Activated CD4-positive, alpha-beta T cell treated with anti-CD3 and anti-CD28 coated beads, Interleukin-2, amount 10 ng/mL, durations not matched to agents 7 days and 5 days (primary cell): ENCODE measurements around the gene SPN. TPM values are rescaled to one million over a fixed set of nuclear protein-coding genes. Genes with fewer than 3 reads are reported as not detected.
A peak's percentile ranks its signal among the peaks of the same experiment; 100 is the strongest.
"Not testable (repeated sequence)": the region's sequence is repeated elsewhere in the genome, so short reads cannot be mapped to it uniquely, and the experiment has no call there.

Experiments used
- CTCF ChIA-PET: fragments of 350-600 bp; sonication (Branson Sonifier 250); formaldehyde crosslinking; loops from one replicate; lab custom pipeline; 2021; ENCODE audit warnings: antibody characterized with exemption; lab: Charles Lee
- POLR2A ChIA-PET: fragments of 350-600 bp; sonication (Branson Sonifier 250); formaldehyde crosslinking; loops from one replicate; lab custom pipeline; 2021; ENCODE audit warnings: antibody characterized with exemption; lab: Charles Lee
- DNase-seq: peaks from one replicate; pipeline ENCODE4 v3.0.0-alpha.2; 2020
- H3K27ac Mint-ChIP-seq: one replicate; pipeline ENCODE4 v1.8.0; 2021; ENCODE audit warnings: mild to moderate bottlenecking, moderate library complexity, mixed read lengths
- H3K27me3 Mint-ChIP-seq: one replicate; pipeline ENCODE4 v1.8.0; 2021; ENCODE audit warnings: mixed read lengths
- H3K36me3 Mint-ChIP-seq: one replicate; pipeline ENCODE4 v1.8.0; 2021; ENCODE audit warnings: low read depth, mixed read lengths
- H3K4me1 Mint-ChIP-seq: one replicate; pipeline ENCODE4 v1.8.0; 2021; ENCODE audit warnings: mixed read lengths
- H3K4me3 Mint-ChIP-seq: one replicate; pipeline ENCODE4 v1.8.0; 2021; ENCODE audit warnings: mild to moderate bottlenecking, moderate library complexity, mixed read lengths
- H3K9me3 Mint-ChIP-seq: one replicate; pipeline ENCODE4 v1.8.0; 2021; ENCODE audit warnings: mixed read lengths
- total RNA-seq, 2 experiments: library from RNA; stranded (reverse); gene quantifications; one replicate each; pipeline ENCODE4 v1.2.3, GENCODE V29; 2021

Gene SPN
- total RNA-seq, 2 experiments from 2014 or later = 351 to 357 TPM

DNA sequence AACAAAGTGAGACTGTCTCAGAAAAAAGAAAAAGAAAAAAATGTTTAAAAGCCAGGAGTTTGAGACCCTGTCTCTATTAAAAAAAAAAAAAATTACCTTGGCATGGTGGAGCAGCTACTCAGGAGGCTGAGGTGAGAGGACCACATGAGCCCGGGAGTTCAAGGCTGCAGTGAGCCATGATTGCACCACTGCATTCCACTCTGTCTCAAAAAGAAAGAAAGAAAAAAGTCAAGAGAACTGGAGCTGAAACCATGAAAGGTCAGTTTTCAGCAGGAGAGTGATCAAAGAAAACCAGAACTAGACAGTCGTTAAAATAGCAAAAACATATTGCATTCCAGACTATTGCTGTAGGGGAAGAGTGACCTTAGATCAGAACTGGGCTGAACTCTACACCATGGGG, 24.7 kb downstream of the SPN start:
- H3K36me3 Mint-ChIP-seq = no peaks in the 10 kb centered on the region
- CTCF ChIA-PET = interaction anchor here (1.1 to 2.1 kb wide), 6 partner anchors 9 to 345 kb away, joined by 3 to 4 read pairs (median 3); partner anchors contain the start of gene QPRT
- no peak overlapping the region for H3K27ac Mint-ChIP-seq
- POLR2A ChIA-PET = interaction anchor here (0.5 to 0.7 kb wide), 2 partner anchors 117 to 1350 kb away, joined by 3 read pairs; no protein-coding TSS in a partner anchor
- no peak for DNase-seq
- H3K4me1 Mint-ChIP-seq = peaks cover 24% of the 10 kb centered on the region
- no peaks in the 10 kb centered on the region for H3K27me3 Mint-ChIP-seq
- H3K9me3 Mint-ChIP-seq = no peaks in the 10 kb centered on the region
- no peak overlapping the region for H3K4me3 Mint-ChIP-seq

DNA sequence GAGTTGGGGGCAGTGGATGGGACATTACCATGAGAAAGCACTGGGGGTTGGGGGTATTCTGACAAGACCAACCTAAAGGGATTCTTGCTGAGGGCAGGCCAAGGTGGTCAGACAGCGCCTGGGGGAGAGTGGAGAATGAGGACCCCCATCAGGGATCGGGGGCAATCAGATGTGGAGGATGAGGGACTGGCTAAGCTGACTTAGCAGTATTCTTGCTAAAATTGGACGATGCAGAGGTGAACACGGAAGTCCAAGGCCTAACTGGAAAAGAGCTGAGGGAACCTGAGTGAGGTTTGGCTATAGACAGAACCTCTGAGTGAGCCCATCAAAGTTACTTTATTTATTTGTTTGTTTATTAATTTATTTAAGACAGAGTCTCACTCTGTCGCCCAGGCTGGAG, 25.1 kb downstream of the SPN start:
- no peak overlapping the region for H3K27ac Mint-ChIP-seq
- POLR2A ChIA-PET = interaction anchor here (0.5 kb wide), 1 partner anchor 1349 kb away, joined by 3 read pairs; no protein-coding TSS in a partner anchor
- peaks cover 24% of the 10 kb centered on the region for H3K4me1 Mint-ChIP-seq
- H3K36me3 Mint-ChIP-seq = no peaks in the 10 kb centered on the region
- CTCF ChIA-PET = interaction anchor here (0.7 to 2.1 kb wide), 7 partner anchors 9 to 344 kb away, joined by 3 to 4 read pairs (median 3); partner anchors contain the start of gene QPRT
- no peak overlapping the region for H3K4me3 Mint-ChIP-seq
- H3K27me3 Mint-ChIP-seq = no peaks in the 10 kb centered on the region
- DNase-seq = no peak
- H3K9me3 Mint-ChIP-seq = no peaks in the 10 kb centered on the region

DNA sequence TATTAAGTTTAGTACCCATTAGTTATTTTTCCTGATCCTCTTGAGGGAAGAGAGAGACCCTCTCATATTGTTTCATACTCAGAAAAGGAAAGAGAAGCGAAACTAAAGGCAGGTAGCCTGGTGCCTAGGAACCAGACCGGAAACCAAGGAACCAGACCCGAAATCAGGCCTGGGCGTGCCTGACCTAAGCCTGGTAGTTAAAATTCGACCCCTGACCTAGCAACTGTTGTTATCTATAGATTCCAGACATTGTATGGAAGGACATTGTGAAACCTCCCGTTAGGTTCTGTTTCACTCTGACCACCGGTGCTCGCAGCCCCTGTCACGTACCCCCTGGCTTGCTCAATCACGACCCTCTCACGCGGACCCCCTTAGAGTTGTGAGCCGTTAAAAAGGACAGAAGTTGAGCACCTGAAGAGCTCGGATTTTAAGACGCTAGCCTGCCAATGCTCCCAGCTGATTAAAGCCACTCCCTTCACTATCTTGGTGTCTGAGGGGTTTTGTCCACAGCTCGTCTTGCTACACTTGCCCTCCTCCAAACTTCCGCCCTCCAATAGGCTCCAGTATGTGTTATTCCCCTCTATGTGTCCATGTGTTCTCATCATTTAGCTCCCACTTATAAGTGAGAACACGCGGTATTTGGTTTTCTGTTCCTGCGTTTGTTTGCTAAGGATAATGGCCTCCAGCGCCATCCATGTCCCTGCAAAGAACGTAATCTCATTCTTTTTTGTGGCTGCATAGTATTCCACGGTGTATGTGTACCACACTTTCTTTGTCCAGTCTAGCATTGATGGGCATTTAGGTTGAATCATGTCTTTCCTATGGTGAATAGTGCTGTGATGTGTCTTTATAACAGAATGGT, 26.7 kb downstream of the SPN start:
- CTCF ChIA-PET = interaction anchor here (0.6 to 2.0 kb wide), 3 partner anchors 11 to 132 kb away, joined by 3 to 8 read pairs (median 5); no protein-coding TSS in a partner anchor
- H3K27ac Mint-ChIP-seq = not testable (repeated sequence)
- POLR2A ChIA-PET = interaction anchor here (0.6 kb wide), 1 partner anchor 118 kb away, joined by 3 read pairs; no protein-coding TSS in a partner anchor

GRCh38 chr16:29692606-29693005, 29.6 kb downstream of the SPN start:
- POLR2A ChIA-PET, H3K27ac Mint-ChIP-seq, H3K4me3 Mint-ChIP-seq, DNase-seq, H3K9me3 Mint-ChIP-seq, H3K36me3 Mint-ChIP-seq, H3K27me3 Mint-ChIP-seq: not testable (repeated sequence)
- H3K4me1 Mint-ChIP-seq = peaks cover 12% of the 10 kb centered on the region
- CTCF ChIA-PET = interaction anchor here (0.6 to 2.5 kb wide), 5 partner anchors 11 to 156 kb away, joined by 3 to 7 read pairs (median 4); partner anchors contain the start of genes PAGR1 and QPRT

More for the DNA sequence above, 26.7 kb downstream of the SPN start:
- not testable (repeated sequence) for DNase-seq, H3K9me3 Mint-ChIP-seq, H3K36me3 Mint-ChIP-seq, H3K27me3 Mint-ChIP-seq, H3K4me3 Mint-ChIP-seq
- H3K4me1 Mint-ChIP-seq = peaks cover 24% of the 10 kb centered on the region

DNA sequence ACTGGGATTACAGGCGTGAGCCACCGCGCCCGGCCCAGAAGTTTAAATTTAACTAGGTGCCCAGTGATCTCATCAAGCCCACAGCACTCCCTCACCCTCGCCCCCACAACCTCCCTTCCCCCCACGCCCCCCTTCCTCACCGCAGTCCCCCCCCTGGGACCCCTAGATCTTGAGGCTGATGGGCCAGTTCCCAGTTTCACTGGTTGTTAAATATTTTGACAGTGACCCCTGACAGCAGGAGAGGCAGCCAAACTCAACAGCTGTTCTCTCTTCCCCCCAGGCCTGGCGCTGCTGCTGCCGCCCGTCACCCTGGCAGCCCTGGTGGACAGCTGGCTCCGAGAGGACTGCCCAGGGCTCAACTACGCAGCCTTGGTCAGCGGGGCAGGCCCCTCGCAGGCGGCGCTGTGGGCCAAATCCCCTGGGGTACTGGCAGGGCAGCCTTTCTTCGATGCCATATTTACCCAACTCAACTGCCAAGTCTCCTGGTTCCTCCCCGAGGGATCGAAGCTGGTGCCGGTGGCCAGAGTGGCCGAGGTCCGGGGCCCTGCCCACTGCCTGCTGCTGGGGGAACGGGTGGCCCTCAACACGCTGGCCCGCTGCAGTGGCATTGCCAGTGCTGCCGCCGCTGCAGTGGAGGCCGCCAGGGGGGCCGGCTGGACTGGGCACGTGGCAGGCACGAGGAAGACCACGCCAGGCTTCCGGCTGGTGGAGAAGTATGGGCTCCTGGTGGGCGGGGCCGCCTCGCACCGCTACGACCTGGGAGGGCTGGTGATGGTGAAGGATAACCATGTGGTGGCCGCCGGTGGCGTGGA, 31.5 kb downstream of the SPN start:
- Mint-ChIP-seq H3K4me3 (no peak overlapping the region), H3K36me3 (no peaks in the 10 kb centered on the region), H3K4me1 (peaks cover 14% of the 10 kb centered on the region), H3K9me3 (no peaks in the 10 kb centered on the region), H3K27me3 (peaks cover 3% of the 10 kb centered on the region), H3K27ac (no peak overlapping the region)
- POLR2A ChIA-PET = interaction anchor here (0.6 kb wide), 1 partner anchor 60 kb away, joined by 8 read pairs; no protein-coding TSS in a partner anchor
- no peak for DNase-seq
- CTCF ChIA-PET = interaction anchor here (0.8 kb wide), 1 partner anchor 121 kb away, joined by 3 read pairs; the partner anchor contains the start of gene PAGR1

GRCh38 chr16:29695675-29696074, 32.6 kb downstream of the SPN start:
- DNase-seq, H3K4me3 Mint-ChIP-seq, H3K36me3 Mint-ChIP-seq, H3K27ac Mint-ChIP-seq, H3K9me3 Mint-ChIP-seq, POLR2A ChIA-PET, H3K27me3 Mint-ChIP-seq: not testable (repeated sequence)
- CTCF ChIA-PET = interaction anchor here (0.8 to 1.5 kb wide), 3 partner anchors 120 to 309 kb away, joined by 3 to 8 read pairs (median 3); partner anchors contain the start of gene PAGR1
- H3K4me1 Mint-ChIP-seq = peaks cover 15% of the 10 kb centered on the region

DNA sequence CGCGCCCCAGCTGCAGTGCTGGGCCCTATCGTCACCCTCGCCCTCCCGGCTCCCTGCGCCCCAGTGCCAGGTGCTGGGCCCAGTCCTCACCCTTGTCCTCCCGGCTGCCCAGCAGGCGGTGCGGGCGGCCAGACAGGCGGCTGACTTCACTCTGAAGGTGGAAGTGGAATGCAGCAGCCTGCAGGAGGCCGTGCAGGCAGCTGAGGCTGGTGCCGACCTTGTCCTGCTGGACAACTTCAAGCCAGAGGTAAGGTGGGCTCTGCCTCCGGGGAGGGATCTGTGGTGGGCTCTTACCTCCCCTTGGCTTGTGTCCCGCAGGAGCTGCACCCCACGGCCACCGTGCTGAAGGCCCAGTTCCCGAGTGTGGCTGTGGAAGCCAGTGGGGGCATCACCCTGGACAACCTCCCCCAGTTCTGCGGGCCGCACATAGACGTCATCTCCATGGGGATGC, 33.9 kb downstream of the SPN start:
- ChIA-PET CTCF (interaction anchor here (1.4 to 1.5 kb wide), 2 partner anchors 152 to 308 kb away, joined by 3 to 8 read pairs; no protein-coding TSS in a partner anchor), POLR2A (no interaction called here)
- H3K4me3 Mint-ChIP-seq = no peak overlapping the region

DNA sequence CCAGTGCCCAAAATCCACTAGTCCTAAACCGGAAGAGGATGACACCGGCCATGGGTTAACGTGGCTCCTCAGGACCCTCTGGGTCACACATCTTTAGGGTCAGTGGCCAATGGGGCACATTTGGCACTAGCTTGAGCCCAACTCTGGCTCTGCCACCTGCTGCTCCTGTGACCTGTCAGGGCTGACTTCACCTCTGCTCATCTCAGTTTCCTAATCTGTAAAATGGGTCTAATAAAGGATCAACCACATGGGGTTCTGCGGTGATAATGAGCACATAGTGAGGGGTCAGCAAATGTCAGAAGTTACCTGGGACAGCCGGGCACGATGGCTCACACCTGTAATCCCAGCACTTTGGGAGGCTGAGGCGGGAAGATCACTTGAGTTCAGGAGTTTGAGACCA, 34.3 kb downstream of the SPN start:
- Mint-ChIP-seq H3K4me1 (peaks cover 25% of the 10 kb centered on the region), H3K27me3 (peaks cover 3% of the 10 kb centered on the region), H3K27ac (peak overlapping the region; percentile 31), H3K4me3 (no peak overlapping the region), H3K9me3 (peaks cover 5% of the 10 kb centered on the region), H3K36me3 (peaks cover 4% of the 10 kb centered on the region)
- POLR2A ChIA-PET = no interaction called here
- DNase-seq = no peak
- CTCF ChIA-PET = interaction anchor here (1.4 kb wide), 1 partner anchor 151 kb away, joined by 8 read pairs; no protein-coding TSS in a partner anchor

More for the DNA sequence above, 33.9 kb downstream of the SPN start:
- DNase-seq = no peak
- Mint-ChIP-seq H3K36me3 (peaks cover 4% of the 10 kb centered on the region), H3K4me1 (peaks cover 21% of the 10 kb centered on the region), H3K27me3 (peaks cover 3% of the 10 kb centered on the region), H3K9me3 (peaks cover 5% of the 10 kb centered on the region), H3K27ac (no peak overlapping the region)

DNA sequence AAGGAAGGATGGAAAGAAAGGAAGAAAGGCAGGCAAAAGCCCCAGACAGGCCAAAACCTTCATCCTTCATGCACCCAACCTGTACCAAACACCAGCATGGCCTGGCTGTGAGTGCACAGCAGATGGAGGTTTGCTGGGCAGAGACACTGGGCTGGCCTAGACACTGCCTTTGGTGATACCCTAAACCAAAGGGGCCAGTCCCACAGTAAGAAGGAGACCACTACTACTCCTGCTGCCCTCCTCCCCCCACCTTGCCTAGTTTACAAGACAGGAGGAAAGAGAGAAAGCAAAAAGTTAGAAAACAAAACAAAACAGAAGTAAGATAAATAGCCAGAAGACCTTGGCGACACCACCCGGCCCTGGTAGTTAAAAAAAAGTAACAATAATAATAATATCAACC, 35.0 kb downstream of the SPN start:
- Mint-ChIP-seq H3K4me1 (peaks cover 32% of the 10 kb centered on the region), H3K4me3 (no peak overlapping the region), H3K9me3 (peaks cover 5% of the 10 kb centered on the region), H3K36me3 (peaks cover 4% of the 10 kb centered on the region), H3K27me3 (peaks cover 3% of the 10 kb centered on the region), H3K27ac (no peak overlapping the region)
- CTCF ChIA-PET = interaction anchor here (1.3 to 5.2 kb wide), 3 partner anchors 56 to 150 kb away, joined by 3 to 37 read pairs (median 25); no protein-coding TSS in a partner anchor
- DNase-seq = no peak
- POLR2A ChIA-PET = no interaction called here

GRCh38 chr16:29698484-29699323, 35.7 kb downstream of the SPN start:
- Mint-ChIP-seq H3K4me3 (no peak overlapping the region), H3K4me1 (peaks cover 37% of the 10 kb centered on the region), H3K36me3 (peaks cover 4% of the 10 kb centered on the region), H3K27ac (no peak overlapping the region), H3K9me3 (peaks cover 5% of the 10 kb centered on the region), H3K27me3 (peaks cover 3% of the 10 kb centered on the region)
- POLR2A ChIA-PET = interaction anchor here (0.6 kb wide), 1 partner anchor 263 kb away, joined by 5 read pairs; the partner anchor contains the start of gene TMEM219
- DNase-seq = no peak
- CTCF ChIA-PET = interaction anchor here (0.8 to 5.2 kb wide), 11 partner anchors 11 to 334 kb away, joined by 3 to 37 read pairs (median 9); partner anchors contain the start of genes KIF22, MVP and SPN
